Astrocyte (in vitro differentiated cells and primary cell): Measurements from ENCODE around the gene B3GNT4. TPM values are rescaled to one million over a fixed set of nuclear protein-coding genes. Genes with fewer than 3 reads are reported as not detected.

ENCODE experiments used
- DNase-seq: peaks from one replicate; pipeline ENCODE4 v3.0.0-alpha.2; 2010; ENCODE audit warnings: low read depth
- FAIRE-seq: peaks from 2 replicates; lab custom pipeline; 2011; peaks lifted over from hg19 to GRCh38; lab: Jason Lieb, UNC
- H2AFZ ChIP-seq: 2 replicates; pipeline ENCODE4 v1.6.0; 2012; ENCODE audit warnings: low read depth, low read length, inconsistent platforms
- H3K27ac ChIP-seq: 2 replicates; pipeline ENCODE4 v1.5.1; 2011; ENCODE audit warnings: low read depth, low read length, inconsistent platforms
- H3K27me3 ChIP-seq: 2 replicates; pipeline ENCODE4 v1.6.0; 2011; ENCODE audit warnings: low read length, inconsistent platforms; ENCODE audit not compliant: insufficient read depth
- H3K36me3 ChIP-seq: 2 replicates; pipeline ENCODE4 v1.5.1; 2011; ENCODE audit warnings: low read length, inconsistent platforms; ENCODE audit not compliant: insufficient read depth
- H3K4me1 ChIP-seq: 2 replicates; pipeline ENCODE4 v1.5.1; 2011; ENCODE audit warnings: low read length, inconsistent platforms; ENCODE audit not compliant: insufficient read depth
- H3K4me2 ChIP-seq: 2 replicates; pipeline ENCODE4 v1.6.0; 2012; ENCODE audit warnings: low read length, inconsistent platforms
- H3K4me3 ChIP-seq: 2 replicates; pipeline ENCODE4 v1.5.1; 2011; ENCODE audit warnings: low read depth, mild to moderate bottlenecking, low read length, inconsistent platforms; ENCODE audit not compliant: insufficient read depth
- H3K79me2 ChIP-seq: 2 replicates; pipeline ENCODE4 v1.6.0; 2012; ENCODE audit warnings: mild to moderate bottlenecking, low read length, inconsistent platforms; ENCODE audit not compliant: insufficient read depth
- H3K9ac ChIP-seq: 2 replicates; pipeline ENCODE4 v1.6.0; 2012; ENCODE audit warnings: mild to moderate bottlenecking, low read length, inconsistent platforms
- H3K9me3 ChIP-seq: 2 replicates; pipeline ENCODE4 v1.5.1; 2012; ENCODE audit warnings: low read depth, mild to moderate bottlenecking, low read length, inconsistent platforms; ENCODE audit not compliant: insufficient read depth
- H4K20me1 ChIP-seq: 2 replicates; pipeline ENCODE4 v1.6.0; 2012; ENCODE audit warnings: low read length, inconsistent platforms; ENCODE audit not compliant: insufficient read depth
- H3K27ac Mint-ChIP-seq: one replicate; pipeline ENCODE4 v1.8.0; 2021; ENCODE audit warnings: mild to moderate bottlenecking, mixed read lengths; ENCODE audit not compliant: unreplicated experiment
- H3K27me3 Mint-ChIP-seq: one replicate; pipeline ENCODE4 v1.8.0; 2021; ENCODE audit warnings: low read depth, mixed read lengths; ENCODE audit not compliant: unreplicated experiment
- H3K36me3 Mint-ChIP-seq: one replicate; pipeline ENCODE4 v1.8.0; 2021; ENCODE audit warnings: low read depth, mixed read lengths; ENCODE audit not compliant: unreplicated experiment
- H3K4me1 Mint-ChIP-seq: one replicate; pipeline ENCODE4 v1.8.0; 2021; ENCODE audit warnings: low read depth, mixed read lengths; ENCODE audit not compliant: unreplicated experiment
- H3K4me3 Mint-ChIP-seq: one replicate; pipeline ENCODE4 v1.8.0; 2021; ENCODE audit warnings: mild to moderate bottlenecking, moderate library complexity, mixed read lengths; ENCODE audit not compliant: unreplicated experiment
- H3K9me3 Mint-ChIP-seq: one replicate; pipeline ENCODE4 v1.8.0; 2021; ENCODE audit warnings: mild to moderate bottlenecking, mixed read lengths; ENCODE audit not compliant: unreplicated experiment
- CTCF ChIP-seq: IDR thresholded peaks from 2 replicates; pipeline ENCODE4 v1.5.1; 2011; ENCODE audit warnings: low read depth, mild to moderate bottlenecking, inconsistent platforms, low read length, moderate library complexity; ENCODE audit not compliant: insufficient read depth
- EZH2 ChIP-seq: IDR thresholded peaks from 2 replicates; pipeline ENCODE4 v1.6.1; 2012; ENCODE audit warnings: mild to moderate bottlenecking, low read length, inconsistent platforms; ENCODE audit not compliant: insufficient read depth
- total RNA-seq: library from RNA; stranded (reverse); gene quantifications from 2 replicates; pipeline ENCODE4 v1.2.1, GENCODE V29; 2021

The B3GNT4 gene
- total RNA-seq, 1 donor from 2014 or later: 0.54 TPM

GRCh38 chr12:122206976-122207375 is 3.5 kb downstream of the B3GNT4 start:
- Histone ChIP-seq H4K20me1 (peaks cover 39% of the 10 kb centered on the region), H3K4me1 (peaks cover 6% of the 10 kb centered on the region), H2AFZ (no peak overlapping the region), H3K9me3 (no peaks in the 10 kb centered on the region), H3K27me3 (peaks cover 20% of the 10 kb centered on the region), H3K79me2 (no peaks in the 10 kb centered on the region), H3K9ac (no peak overlapping the region), H3K4me3 (no peak overlapping the region), H3K4me2 (no peak overlapping the region), H3K27ac (no peak overlapping the region), H3K36me3 (peaks cover 23% of the 10 kb centered on the region)
- Mint-ChIP-seq H3K27me3 (peaks cover 13% of the 10 kb centered on the region), H3K4me3 (no peak overlapping the region), H3K36me3 (peaks cover 10% of the 10 kb centered on the region), H3K9me3 (no peaks in the 10 kb centered on the region), H3K27ac (no peak overlapping the region), H3K4me1 (no peaks in the 10 kb centered on the region)
- no peak for FAIRE-seq
- TF ChIP-seq EZH2 (no peak), CTCF (no peak)
- DNase-seq: no peak

GRCh38 chr12:122207391-122207790 is 3.9 kb downstream of the B3GNT4 start:
- peaks cover 12% of the 10 kb centered on the region for H3K36me3 Mint-ChIP-seq
- no peak overlapping the region for H3K9ac ChIP-seq
- H3K36me3 ChIP-seq: peaks cover 27% of the 10 kb centered on the region
- H3K4me3 ChIP-seq: no peak overlapping the region
- no peaks in the 10 kb centered on the region for H3K9me3 Mint-ChIP-seq
- no peak overlapping the region for H3K4me2 ChIP-seq
- no peaks in the 10 kb centered on the region for H3K9me3 ChIP-seq
- DNase-seq (no peak), FAIRE-seq (no peak)
- TF ChIP-seq CTCF: no peak
- TF ChIP-seq EZH2: no peak
- H3K79me2 ChIP-seq: no peaks in the 10 kb centered on the region
- H3K4me1 Mint-ChIP-seq: no peaks in the 10 kb centered on the region
- H2AFZ ChIP-seq: no peak overlapping the region
- no peak overlapping the region for H3K27ac Mint-ChIP-seq
- H3K27me3 Mint-ChIP-seq: peaks cover 13% of the 10 kb centered on the region
- no peak overlapping the region for H3K4me3 Mint-ChIP-seq
- H4K20me1 ChIP-seq: peaks cover 39% of the 10 kb centered on the region
- peaks cover 20% of the 10 kb centered on the region for H3K27me3 ChIP-seq
- peaks cover 6% of the 10 kb centered on the region for H3K4me1 ChIP-seq
- no peak overlapping the region for H3K27ac ChIP-seq

GRCh38 chr12:122208073-122208820 is 4.7 kb downstream of the B3GNT4 start:
- Histone ChIP-seq H2AFZ (no peak overlapping the region), H3K4me3 (no peak overlapping the region), H3K9me3 (no peaks in the 10 kb centered on the region), H3K9ac (no peak overlapping the region), H3K79me2 (no peaks in the 10 kb centered on the region), H3K36me3 (peaks cover 33% of the 10 kb centered on the region), H3K27me3 (peaks cover 17% of the 10 kb centered on the region), H3K4me2 (no peak overlapping the region), H3K27ac (no peak overlapping the region), H3K4me1 (peaks cover 6% of the 10 kb centered on the region), H4K20me1 (peaks cover 43% of the 10 kb centered on the region)
- no peak overlapping the region for H3K4me3 Mint-ChIP-seq
- H3K36me3 Mint-ChIP-seq: peaks cover 12% of the 10 kb centered on the region
- TF ChIP-seq CTCF: no peak
- TF ChIP-seq EZH2: no peak
- DNase-seq: no peak
- no peak for FAIRE-seq
- H3K9me3 Mint-ChIP-seq: no peaks in the 10 kb centered on the region
- no peak overlapping the region for H3K27ac Mint-ChIP-seq
- peaks cover 9% of the 10 kb centered on the region for H3K27me3 Mint-ChIP-seq
- no peaks in the 10 kb centered on the region for H3K4me1 Mint-ChIP-seq
